T-helper 17 cell (primary cell): ENCODE data around the gene ANKRD33B. TPM values are rescaled to one million over a fixed set of nuclear protein-coding genes. Genes with fewer than 3 reads are reported as not detected.
"Not testable (repeated sequence)": the region's sequence is repeated elsewhere in the genome, so short reads cannot be mapped to it uniquely, and the experiment has no call there.

Experiments used
- ATAC-seq: fragments of 150-1000 bp; cut with Tn5 transposase; 2 replicates; pipeline ENCODE4 v1.10.0; 2021; ENCODE audit warnings: mild to moderate bottlenecking, moderate library complexity
- DNase-seq, 3 donors: peaks; one replicate each; pipeline versions ENCODE4 v3.0.0 to v3.0.0-alpha.2; 2020 to 2021
- H3K9me3 ChIP-seq: one replicate; pipeline ENCODE4 v1.7.0; 2013; ENCODE audit warnings: low read length, mild to moderate bottlenecking; ENCODE audit not compliant: control insufficient read depth, poor library complexity, severe bottlenecking
- H3K27ac Mint-ChIP-seq: one replicate; pipeline ENCODE4 v1.8.0; 2022; ENCODE audit warnings: mild to moderate bottlenecking, moderate library complexity, mixed read lengths
- H3K27me3 Mint-ChIP-seq: one replicate; pipeline ENCODE4 v1.8.0; 2022; ENCODE audit warnings: mixed read lengths
- H3K36me3 Mint-ChIP-seq: one replicate; pipeline ENCODE4 v1.8.0; 2022; ENCODE audit warnings: low read depth, mixed read lengths
- H3K4me1 Mint-ChIP-seq: one replicate; pipeline ENCODE4 v1.8.0; 2022; ENCODE audit warnings: mild to moderate bottlenecking, mixed read lengths
- H3K4me3 Mint-ChIP-seq: one replicate; pipeline ENCODE4 v1.8.0; 2022; ENCODE audit warnings: mild to moderate bottlenecking, moderate library complexity, mixed read lengths
- total RNA-seq, 4 donors: library from RNA in 2 of 4; stranded (reverse) in 2 of 4; gene quantifications; one replicate each; pipeline ENCODE4 v1.2.3 and lab custom pipeline; 2022 to 2026

ANKRD33B gene
- total RNA-seq, 2 donors from 2014 or later = 5.3 to 13.9 TPM

DNA sequence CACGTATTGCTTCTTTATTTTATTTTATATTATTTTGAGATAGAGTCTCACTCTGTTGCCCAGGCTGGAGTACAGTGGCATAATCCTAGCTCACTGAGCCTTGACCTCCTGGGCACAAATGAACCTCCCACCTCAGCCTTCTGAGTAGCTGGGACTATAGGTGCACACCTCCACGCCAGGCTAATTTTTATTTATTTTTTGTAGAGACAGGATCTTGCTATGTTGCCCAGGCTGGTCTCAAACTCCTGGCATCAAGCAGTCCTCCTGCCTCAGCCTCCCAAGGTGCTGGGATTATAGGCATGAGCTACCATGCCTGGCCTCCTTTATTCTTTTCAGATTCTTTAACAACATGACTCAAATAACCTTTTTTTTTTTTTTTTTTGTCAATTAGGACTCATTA is 6.7 kb downstream of the ANKRD33B start:
- not testable (repeated sequence) for ATAC-seq, H3K36me3 Mint-ChIP-seq, H3K4me1 Mint-ChIP-seq, H3K9me3 ChIP-seq, H3K4me3 Mint-ChIP-seq, H3K27me3 Mint-ChIP-seq, H3K27ac Mint-ChIP-seq, DNase-seq

DNA sequence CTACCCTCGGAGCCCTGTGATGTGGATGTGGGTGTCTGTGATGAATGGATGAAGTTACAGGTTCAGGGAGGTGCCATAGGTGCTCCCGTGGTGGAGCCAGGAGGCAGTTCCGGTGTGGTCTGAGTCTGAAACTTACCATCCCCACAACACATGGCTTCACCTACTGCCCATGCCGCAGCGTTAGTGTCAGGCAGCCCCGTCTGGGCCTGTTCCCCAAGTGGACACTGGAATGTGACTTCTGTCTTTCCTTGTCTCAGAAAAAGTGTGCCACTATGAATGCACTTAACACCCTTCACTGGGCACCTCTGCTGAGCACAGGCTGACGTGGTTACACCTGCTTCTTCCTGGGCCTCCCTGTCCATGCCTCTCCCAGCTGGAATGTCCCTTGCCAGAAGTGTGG is 8.6 kb downstream of the ANKRD33B start:
- Mint-ChIP-seq H3K36me3 (no peaks in the 10 kb centered on the region), H3K27ac (no peak overlapping the region), H3K4me1 (peaks cover 14% of the 10 kb centered on the region), H3K27me3 (no peaks in the 10 kb centered on the region), H3K4me3 (no peak overlapping the region)
- no peak for DNase-seq
- no peaks in the 10 kb centered on the region for H3K9me3 ChIP-seq
- ATAC-seq = no peak

- ATAC-seq (no peak), DNase-seq (no peak)
- no peaks in the 10 kb centered on the region for H3K27me3 Mint-ChIP-seq
- no peaks in the 10 kb centered on the region for H3K36me3 Mint-ChIP-seq
- peaks cover 14% of the 10 kb centered on the region for H3K4me1 Mint-ChIP-seq
- no peaks in the 10 kb centered on the region for H3K9me3 ChIP-seq
- H3K27ac Mint-ChIP-seq = peak overlapping the region; percentile 72
- no peak overlapping the region for H3K4me3 Mint-ChIP-seq
Measured at GRCh38 chr5:10573487-10574145, 9.7 kb downstream of the ANKRD33B start.

GRCh38 chr5:10574879-10575278 is 11.0 kb downstream of the ANKRD33B start:
- not testable (repeated sequence) for ATAC-seq, H3K9me3 ChIP-seq, H3K36me3 Mint-ChIP-seq, H3K27ac Mint-ChIP-seq, H3K27me3 Mint-ChIP-seq, DNase-seq, H3K4me3 Mint-ChIP-seq
- H3K4me1 Mint-ChIP-seq = peaks cover 19% of the 10 kb centered on the region

- peaks cover 24% of the 10 kb centered on the region for H3K4me1 Mint-ChIP-seq
- H3K9me3 ChIP-seq = no peaks in the 10 kb centered on the region
- H3K36me3 Mint-ChIP-seq = no peaks in the 10 kb centered on the region
- H3K27me3 Mint-ChIP-seq = no peaks in the 10 kb centered on the region
- no peak overlapping the region for H3K4me3 Mint-ChIP-seq
- no peak for ATAC-seq
- no peak overlapping the region for H3K27ac Mint-ChIP-seq
- DNase-seq = no peak
Measured at GRCh38 chr5:10576121-10576789, 12.4 kb downstream of the ANKRD33B start.

GRCh38 chr5:10576790-10577189 is 12.9 kb downstream of the ANKRD33B start:
- no peaks in the 10 kb centered on the region for H3K9me3 ChIP-seq
- peaks cover 25% of the 10 kb centered on the region for H3K4me1 Mint-ChIP-seq
- no peaks in the 10 kb centered on the region for H3K27me3 Mint-ChIP-seq
- H3K4me3 Mint-ChIP-seq = no peak overlapping the region
- ATAC-seq (no peak), DNase-seq (no peak)
- no peak overlapping the region for H3K27ac Mint-ChIP-seq
- H3K36me3 Mint-ChIP-seq = no peaks in the 10 kb centered on the region

- Mint-ChIP-seq H3K27ac (peak overlapping the region; percentile 57), H3K4me3 (peak overlapping the region; percentile 41), H3K27me3 (no peaks in the 10 kb centered on the region), H3K4me1 (peaks cover 30% of the 10 kb centered on the region), H3K36me3 (peaks cover 3% of the 10 kb centered on the region)
- H3K9me3 ChIP-seq = no peaks in the 10 kb centered on the region
- ATAC-seq (no peak), DNase-seq (no peak)
Measured at GRCh38 chr5:10577371-10578292, 13.8 kb downstream of the ANKRD33B start.

- Mint-ChIP-seq H3K27me3 (peaks cover under 1% of the 10 kb centered on the region), H3K27ac (peak overlapping the region; percentile 57), H3K36me3 (peaks cover 4% of the 10 kb centered on the region), H3K4me1 (peaks cover 30% of the 10 kb centered on the region), H3K4me3 (no peak overlapping the region)
- no peaks in the 10 kb centered on the region for H3K9me3 ChIP-seq
- DNase-seq = no peak
- ATAC-seq = no peak
Measured at GRCh38 chr5:10578293-10578665, 14.4 kb downstream of the ANKRD33B start.

- peaks cover 33% of the 10 kb centered on the region for H3K4me1 Mint-ChIP-seq
- no peaks in the 10 kb centered on the region for H3K9me3 ChIP-seq
- H3K27me3 Mint-ChIP-seq = peaks cover 6% of the 10 kb centered on the region
- H3K4me3 Mint-ChIP-seq = no peak overlapping the region
- peaks cover 6% of the 10 kb centered on the region for H3K36me3 Mint-ChIP-seq
- peak; percentile 77 for ATAC-seq
- DNase-seq = no peak
- no peak overlapping the region for H3K27ac Mint-ChIP-seq
Measured at GRCh38 chr5:10578869-10579268, 15.0 kb downstream of the ANKRD33B start.

DNA sequence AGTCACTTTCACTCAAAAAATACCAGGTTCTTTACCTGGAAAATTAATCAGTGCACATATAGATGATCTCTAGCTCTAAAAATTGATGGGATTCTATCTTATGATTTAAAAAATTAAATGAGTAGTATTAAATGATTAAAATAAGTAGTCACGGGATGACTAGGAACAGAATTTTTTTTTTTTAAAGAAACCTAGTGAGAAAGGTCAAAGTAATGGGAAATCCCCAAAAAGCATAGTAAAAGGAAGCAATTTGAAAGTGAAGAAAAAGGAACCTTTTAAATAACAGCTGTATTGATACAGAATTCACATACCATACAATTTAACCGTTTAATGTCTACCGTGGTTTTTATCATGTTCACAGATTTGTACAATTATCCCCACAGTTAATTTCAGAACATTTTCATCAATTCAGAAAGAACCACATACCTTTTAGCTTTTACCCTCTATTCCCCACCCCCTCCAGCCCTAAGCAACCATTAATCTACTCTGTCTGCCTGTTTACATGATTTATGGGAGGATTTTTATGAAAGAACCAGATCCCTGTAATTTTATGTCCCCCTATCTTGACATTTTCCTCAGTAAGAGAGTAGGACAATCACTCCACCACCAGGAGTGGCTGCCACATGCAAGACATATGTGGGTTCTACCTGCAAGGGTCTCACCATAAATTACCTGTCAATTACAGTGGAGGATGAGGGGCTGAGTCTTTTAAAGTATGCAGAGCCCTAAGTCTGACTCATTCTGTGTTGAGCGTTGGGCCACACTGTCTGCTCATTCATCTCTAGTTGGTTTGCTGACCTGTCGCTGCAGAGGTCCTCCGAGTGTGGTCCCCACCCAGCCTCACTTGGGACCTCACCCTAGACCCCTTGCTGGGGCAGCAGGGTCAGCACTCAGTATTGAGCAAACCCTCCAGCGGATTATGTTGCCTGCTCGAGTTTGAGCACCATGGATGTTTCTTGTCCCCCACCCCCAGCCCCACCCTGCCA is 16.0 kb downstream of the ANKRD33B start:
- DNase-seq (no peak), ATAC-seq (peak; percentile 30)
- peaks cover 6% of the 10 kb centered on the region for H3K36me3 Mint-ChIP-seq
- H3K4me1 Mint-ChIP-seq = peaks cover 39% of the 10 kb centered on the region
- peaks cover 11% of the 10 kb centered on the region for H3K27me3 Mint-ChIP-seq
- no peak overlapping the region for H3K27ac Mint-ChIP-seq
- no peaks in the 10 kb centered on the region for H3K9me3 ChIP-seq
- no peak overlapping the region for H3K4me3 Mint-ChIP-seq

GRCh38 chr5:10580531-10581423 is 16.9 kb downstream of the ANKRD33B start:
- peaks cover 16% of the 10 kb centered on the region for H3K27me3 Mint-ChIP-seq
- no peak overlapping the region for H3K4me3 Mint-ChIP-seq
- H3K4me1 Mint-ChIP-seq = peaks cover 40% of the 10 kb centered on the region
- H3K36me3 Mint-ChIP-seq = peaks cover 6% of the 10 kb centered on the region
- ATAC-seq = no peak
- DNase-seq = no peak
- H3K27ac Mint-ChIP-seq = no peak overlapping the region
- no peaks in the 10 kb centered on the region for H3K9me3 ChIP-seq

DNA sequence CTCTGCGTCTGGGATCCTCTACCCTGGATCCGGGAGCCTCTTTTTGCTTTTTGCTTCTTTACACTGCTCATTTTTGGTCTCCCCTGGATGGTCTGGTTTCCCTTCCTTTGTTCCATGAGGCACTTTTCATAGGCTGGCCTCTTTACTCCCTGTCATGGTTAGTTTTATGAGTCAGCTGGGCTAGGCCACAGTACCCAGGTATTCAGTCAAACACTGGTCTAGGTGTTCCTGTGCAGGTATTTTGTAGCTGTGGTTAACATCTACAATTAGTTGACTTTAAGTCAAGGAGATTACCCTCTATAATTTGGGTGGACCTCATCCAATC is 17.5 kb downstream of the ANKRD33B start:
- H3K9me3 ChIP-seq = no peaks in the 10 kb centered on the region
- H3K27ac Mint-ChIP-seq = no peak overlapping the region
- H3K4me3 Mint-ChIP-seq = no peak overlapping the region
- ATAC-seq = no peak
- H3K36me3 Mint-ChIP-seq = peaks cover 6% of the 10 kb centered on the region
- peaks cover 42% of the 10 kb centered on the region for H3K4me1 Mint-ChIP-seq
- DNase-seq = no peak
- peaks cover 16% of the 10 kb centered on the region for H3K27me3 Mint-ChIP-seq
